Neural progenitor cell (in vitro differentiated cells): Measurements from ENCODE around the gene ZP1.

Source experiments
- EZH2 ChIP-seq: fragments of 200-600 bp; sonication (generic); IDR thresholded peaks from 2 replicates; pipeline ENCODE4 v1.6.1; 2017; ENCODE audit warnings: antibody characterized with exemption, mild to moderate bottlenecking, moderate library complexity
- EZH2phosphoT487 ChIP-seq: fragments of 200-600 bp; sonication (generic); IDR thresholded peaks from 2 replicates; pipeline ENCODE4 v1.6.1; 2017; ENCODE audit warnings: antibody characterized with exemption

- TF ChIP-seq EZH2 (no peak), EZH2phosphoT487 (no peak)
Measured at GRCh38 chr11:60895687-60896086, 28.3 kb downstream of the ZP1 start.
